COR-L47 (cell line): Measurements from ENCODE around the gene ARHGEF3.
A peak's percentile ranks its signal among the peaks of the same experiment; 100 is the strongest.

Experiments used
- DNase-seq: peaks from one replicate; lab custom pipeline; 2025; lab: John Stamatoyannopoulos, UW

Gene ARHGEF3, protein sequence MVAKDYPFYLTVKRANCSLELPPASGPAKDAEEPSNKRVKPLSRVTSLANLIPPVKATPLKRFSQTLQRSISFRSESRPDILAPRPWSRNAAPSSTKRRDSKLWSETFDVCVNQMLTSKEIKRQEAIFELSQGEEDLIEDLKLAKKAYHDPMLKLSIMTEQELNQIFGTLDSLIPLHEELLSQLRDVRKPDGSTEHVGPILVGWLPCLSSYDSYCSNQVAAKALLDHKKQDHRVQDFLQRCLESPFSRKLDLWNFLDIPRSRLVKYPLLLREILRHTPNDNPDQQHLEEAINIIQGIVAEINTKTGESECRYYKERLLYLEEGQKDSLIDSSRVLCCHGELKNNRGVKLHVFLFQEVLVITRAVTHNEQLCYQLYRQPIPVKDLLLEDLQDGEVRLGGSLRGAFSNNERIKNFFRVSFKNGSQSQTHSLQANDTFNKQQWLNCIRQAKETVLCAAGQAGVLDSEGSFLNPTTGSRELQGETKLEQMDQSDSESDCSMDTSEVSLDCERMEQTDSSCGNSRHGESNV

DNA sequence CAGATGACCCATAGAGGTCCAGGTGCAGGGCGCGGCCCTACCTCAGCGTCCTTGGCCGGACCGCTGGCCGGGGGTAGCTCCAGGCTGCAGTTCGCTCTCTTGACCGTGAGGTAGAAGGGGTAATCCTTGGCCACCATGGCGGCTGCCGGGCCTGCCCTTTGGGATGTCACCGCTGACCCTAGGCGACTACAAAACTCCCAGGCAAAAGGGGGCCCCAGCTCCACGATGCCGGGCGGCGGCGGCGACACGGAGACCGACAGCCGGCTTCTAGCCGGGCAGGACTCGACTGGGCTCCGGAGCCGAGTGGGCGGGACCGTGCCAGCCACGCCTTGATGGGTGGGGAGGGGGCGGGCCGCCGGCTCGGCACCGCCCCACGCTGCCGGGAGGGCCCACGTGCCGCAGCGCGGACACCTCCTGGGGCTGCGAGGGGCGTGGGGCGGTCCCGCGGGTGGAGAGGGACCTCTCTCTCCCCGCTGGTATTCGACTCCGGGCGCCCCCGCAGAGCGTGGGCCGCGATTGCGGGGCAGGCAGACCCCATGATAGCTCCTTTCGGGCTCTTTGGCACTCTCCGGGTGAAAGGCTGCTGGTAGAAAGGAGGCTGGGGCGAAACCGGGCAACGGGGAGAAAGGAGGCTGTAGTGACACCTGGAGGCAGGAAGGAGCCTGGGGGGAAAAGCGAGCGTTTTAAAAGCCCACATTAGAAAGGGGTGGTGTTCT lies at the start of gene ARHGEF3:
Gene ARHGEF3 (minus strand): TSS at position 288 of the 716 bp plus-strand sequence. CDS start 151 bp downstream, at position 137.
- peak; percentile 7 for DNase-seq

DNA sequence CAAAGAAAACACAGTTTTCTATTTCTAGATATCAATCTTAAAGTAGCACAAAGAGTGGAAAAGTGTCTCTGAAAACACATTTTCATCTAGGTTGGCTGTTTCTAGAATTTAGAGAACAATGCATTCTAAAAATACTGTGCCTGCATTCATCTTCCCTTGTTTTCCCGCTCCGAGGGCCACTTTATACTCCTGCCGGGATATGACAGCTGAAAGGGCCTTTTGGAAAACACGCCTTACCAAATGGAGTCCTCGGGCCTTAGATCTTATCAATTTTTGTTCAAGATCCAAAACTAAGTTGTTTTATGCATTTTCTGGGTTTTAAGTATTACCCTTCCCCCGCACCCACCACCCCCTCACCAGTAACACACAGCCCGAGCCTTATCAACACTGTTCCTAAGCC lies 47.9 kb upstream of the ARHGEF3 start:
- no peak for DNase-seq

GRCh38 chr3:56845505-56845904 lies 43.8 kb upstream of the ARHGEF3 start:
- no peak for DNase-seq

- no peak for DNase-seq
These were observed 42.8 kb upstream of the ARHGEF3 start for GRCh38 chr3:56844536-56844935.

GRCh38 chr3:56839784-56840715 lies 38.3 kb upstream of the ARHGEF3 start:
- no peak for DNase-seq

DNA sequence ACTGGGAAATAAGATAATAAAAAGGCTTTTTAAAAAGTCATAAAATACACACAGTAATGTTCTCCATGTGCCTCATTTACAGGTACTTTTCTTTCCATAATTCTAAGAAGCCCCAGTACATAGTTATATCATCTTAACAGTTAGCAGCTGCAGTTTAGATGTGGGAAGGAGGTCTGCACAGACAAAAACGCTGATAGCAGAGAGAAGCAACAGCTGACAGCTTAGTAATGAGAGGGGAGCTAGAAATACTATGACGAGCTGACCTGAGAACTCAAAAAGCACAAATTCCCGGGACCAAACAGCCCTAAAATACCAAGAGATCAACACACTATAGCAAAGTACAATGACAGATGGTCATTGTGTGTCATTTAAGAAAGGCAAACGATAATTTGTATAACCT lies 36.7 kb upstream of the ARHGEF3 start:
- no peak for DNase-seq

DNA sequence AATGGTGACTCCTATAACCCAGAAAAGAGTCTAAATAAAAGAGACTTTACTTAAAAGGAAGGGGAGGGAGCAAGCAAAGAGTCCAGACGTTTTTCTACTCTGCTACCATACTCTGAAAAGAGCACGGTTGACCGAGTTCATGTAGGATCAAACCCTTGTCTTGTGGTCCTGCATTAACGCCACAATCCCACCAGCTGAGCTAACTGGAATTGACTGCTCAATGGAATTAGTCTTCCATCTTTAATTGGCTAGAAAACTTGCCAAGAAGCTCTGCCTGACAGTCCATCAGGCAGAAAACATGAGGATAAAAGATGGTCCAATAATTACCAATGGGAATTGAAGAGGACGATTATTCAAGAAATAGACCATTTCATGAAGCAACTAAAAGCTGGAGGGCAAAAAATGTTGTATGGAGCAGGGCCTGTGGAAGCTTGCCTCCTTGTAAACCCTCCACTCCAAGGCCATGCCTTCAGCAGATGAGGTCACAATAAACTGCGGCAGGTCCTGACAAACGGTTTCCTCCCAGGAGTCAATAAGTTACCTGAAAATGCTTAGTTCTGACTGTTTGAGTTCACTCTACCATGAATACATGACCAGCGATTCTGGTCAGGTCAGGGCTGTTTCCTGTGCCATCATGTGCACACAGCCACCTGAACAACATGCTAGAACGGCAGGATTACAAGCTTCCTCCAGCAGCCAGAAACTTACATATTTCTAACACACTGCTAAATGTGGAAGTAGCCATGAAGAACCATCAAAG lies 35.6 kb upstream of the ARHGEF3 start:
- no peak for DNase-seq

DNA sequence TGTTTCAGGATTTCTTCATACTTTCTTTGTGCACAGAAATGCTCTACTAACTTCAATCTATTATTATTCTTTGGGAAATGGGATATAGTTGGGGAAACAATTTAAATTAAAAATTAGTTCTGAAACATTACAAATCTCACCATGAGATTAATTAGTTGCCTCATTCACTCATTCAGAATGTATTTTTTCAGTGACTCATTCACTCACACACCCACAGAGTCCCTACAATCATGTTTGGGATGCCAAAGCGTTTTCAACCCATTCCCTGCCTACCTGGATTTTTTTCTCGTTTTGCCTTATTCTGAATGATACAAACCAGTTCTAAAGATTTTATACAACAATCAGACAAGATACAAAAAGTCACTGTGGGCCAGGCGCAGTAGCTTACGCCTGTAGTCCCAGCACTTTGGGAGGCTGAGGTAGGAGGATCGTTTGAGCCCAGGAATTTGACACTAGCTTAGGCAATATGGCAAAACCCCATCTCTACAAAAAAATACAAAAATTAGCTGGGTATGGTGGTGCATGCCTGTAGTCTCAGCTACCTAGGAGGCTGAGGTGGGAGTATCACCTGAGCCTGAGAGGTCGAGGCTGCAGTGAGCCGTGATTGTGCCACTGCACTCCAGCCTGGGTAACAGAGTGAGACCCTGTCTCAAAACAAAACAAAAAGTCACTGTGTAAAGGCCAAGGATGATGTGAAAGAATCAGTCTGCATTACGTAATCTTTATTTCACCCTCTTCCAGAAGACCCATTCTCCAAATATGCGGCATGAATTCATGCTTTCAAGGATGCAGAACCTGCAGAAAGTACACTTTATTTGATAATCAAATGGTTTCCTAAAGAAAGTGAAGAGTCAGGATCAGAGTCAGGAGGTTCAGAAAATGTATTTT lies 34.8 kb upstream of the ARHGEF3 start:
- no peak for DNase-seq

- DNase-seq, result no peak
These were observed 34.0 kb upstream of the ARHGEF3 start for GRCh38 chr3:56835650-56836227.

DNA sequence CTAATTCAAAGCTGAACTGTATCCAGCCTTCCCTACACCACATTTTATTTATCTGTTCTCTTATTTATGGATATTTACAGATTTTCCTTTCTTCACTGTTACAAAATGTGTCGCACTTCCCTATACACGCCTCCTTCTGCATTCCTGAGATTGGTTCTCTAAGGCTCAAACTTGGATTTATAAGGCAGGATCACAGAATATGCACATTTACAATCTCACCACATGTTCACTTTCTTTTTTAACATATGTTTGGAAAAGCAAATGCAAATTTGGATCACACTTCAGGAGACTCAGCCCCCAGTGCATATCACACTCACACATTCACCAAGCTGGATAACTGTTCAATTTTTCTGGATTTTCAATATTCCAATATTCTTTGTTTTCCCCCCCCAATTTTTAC lies 31.8 kb upstream of the ARHGEF3 start:
- DNase-seq, result no peak

DNA sequence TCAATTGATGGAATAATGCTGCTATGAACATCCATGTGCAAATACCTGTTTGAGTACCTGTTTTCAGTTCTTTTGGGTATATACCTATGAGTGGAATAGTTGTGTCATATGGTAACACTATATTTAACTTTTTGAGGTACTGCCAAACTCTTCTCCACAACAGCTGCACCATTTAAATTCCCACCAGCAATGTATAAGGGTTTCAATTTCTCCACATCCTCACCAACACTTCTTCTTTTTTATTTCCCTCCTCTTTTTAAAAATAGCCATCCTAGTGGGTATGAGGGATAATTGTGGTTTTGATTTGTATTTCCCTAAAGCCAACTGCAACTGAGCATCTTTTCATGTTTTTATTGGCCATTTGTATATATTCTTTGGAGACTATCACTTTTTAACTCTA lies 31.3 kb upstream of the ARHGEF3 start:
- DNase-seq, result no peak

DNA sequence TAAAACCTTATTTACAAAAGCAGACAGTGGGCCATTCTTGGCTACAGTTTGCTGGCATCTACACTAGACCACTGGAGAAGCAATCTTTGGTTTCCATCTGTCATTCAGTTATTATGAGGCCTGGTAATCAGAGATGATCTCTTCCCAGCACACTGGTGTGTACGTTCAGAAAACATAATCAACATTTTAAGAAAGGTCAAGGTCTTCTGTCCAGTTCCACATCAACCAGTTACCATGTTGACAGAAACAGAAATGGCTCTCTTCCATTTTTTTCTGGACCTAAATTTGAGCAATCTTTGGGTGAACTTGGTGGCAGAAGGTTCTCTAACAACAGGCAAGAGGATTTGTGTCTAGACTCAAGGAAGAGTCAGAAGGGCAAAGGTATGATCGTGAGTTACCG lies 29.8 kb upstream of the ARHGEF3 start:
- no peak for DNase-seq

GRCh38 chr3:56830884-56831283 lies 29.1 kb upstream of the ARHGEF3 start:
- no peak for DNase-seq

DNA sequence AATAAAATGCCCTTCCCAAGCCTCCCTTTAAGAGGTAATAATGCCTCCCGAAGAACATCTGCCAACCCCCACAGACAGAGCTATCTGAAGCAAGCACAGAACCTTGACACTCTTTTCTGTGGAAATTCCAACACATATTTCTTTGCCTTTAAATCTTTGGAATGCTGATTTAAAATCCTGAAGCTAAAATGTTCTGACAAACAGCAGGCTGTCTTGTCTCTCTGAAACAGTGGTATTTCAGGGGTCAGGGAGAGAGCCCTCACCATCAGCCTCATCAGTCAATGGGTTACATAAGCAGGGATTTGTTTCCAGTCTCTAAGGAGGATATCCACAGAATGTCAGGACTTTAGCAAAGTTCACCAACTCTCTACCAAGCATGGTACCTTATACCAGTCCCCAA lies 27.8 kb upstream of the ARHGEF3 start:
- DNase-seq, result no peak

DNA sequence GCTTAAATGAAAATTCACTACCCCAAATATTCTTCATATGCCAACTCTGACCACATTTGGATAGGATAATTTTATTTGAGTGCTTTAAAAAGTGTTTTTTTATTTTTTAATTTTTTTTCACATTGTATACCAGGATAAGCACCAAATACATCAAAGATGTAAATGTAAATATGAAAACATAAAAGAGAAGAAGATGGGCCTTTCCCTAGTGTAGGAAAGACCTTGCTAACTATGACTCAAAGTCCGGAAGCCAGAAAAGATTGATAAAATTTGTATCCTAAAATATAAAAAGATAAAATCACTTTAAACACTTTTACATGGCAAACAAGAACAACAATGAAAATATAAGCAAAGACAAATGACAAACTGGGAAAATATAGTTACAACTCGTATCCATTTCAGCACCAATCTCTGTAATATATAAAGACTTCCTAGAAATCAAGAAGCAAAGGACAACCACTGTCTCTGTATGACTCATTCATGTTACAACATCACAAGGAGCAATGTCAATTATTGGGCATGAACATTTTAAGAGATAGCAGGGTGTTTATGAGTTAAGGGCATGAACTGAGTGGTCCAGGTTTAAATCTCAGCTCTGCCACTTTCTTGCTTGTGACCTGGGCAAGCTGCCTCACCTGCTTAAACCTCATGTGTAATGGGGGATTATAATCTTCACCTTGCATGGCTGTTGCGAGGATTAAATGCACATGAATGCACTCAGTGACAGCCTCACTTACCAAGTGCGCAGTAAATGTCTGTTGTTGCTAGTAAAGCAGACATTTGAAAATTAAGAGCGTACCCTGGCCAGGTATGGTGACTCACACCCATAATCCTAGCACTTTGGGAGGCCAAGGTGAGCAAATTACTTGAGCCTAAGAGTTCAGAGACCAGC lies 25.3 kb upstream of the ARHGEF3 start:
- no peak for DNase-seq

- no peak for DNase-seq
These were observed 24.1 kb upstream of the ARHGEF3 start for GRCh38 chr3:56825567-56826438.

DNA sequence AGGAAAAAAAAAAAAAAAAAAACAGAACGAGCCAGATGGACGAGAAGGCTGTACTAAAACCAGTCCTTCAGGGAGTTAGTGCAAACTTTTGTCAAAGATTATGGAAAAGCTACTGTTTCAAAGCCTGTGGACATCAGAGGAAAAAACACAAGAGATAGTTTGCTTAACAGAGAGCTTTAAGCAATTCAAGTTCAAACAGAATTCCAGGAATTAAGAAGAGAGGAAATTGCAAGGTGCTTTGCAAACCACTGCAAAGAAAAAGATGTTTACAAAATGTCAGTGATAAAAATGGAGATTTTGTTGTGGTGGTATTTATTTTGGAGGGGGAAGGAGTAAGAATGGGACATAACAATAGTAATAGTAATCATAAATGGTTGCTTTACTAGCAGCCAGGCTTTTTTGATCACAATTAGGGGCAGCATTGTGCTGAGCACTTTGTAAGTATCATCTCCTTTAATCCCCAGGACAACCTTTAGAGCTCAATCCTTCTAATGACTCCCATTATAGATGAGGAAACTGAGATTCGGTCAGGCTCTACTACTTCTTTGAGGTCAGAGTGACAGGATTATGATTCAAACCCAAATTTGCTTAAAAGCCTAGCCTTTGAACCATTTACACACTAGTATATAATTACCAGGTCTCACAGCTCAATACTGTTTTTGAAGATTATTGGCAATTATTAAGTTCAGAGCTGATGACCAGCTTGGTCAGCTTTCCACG lies 22.4 kb upstream of the ARHGEF3 start:
- no peak for DNase-seq
